ENCODE data around the gene KCTD6. TPM values are rescaled to one million over a fixed set of nuclear protein-coding genes. Genes with fewer than 3 reads are reported as not detected.

KCTD6 gene
- total and polyA plus RNA-seq, 12 donors, result 7.2 to 19.9 (median 11.7) TPM

GRCh38 chr3:58480309-58480708, 11.6 kb upstream of the KCTD6 start:
- intact Hi-C loops (cut with DNase I), result no loop called here
- Histone ChIP-seq H3K9me3 (replicated peaks in 1 of 3) (no peaks in the 10 kb centered on the region), H3K27me3 (no peaks in the 10 kb centered on the region), H3K27ac (no peak overlapping the region), H3K4me1 (replicated peaks in 1 of 2) (no peaks in the 10 kb centered on the region), H3K4me3 (no peak overlapping the region), H3K36me3 (replicated peaks in 1 of 2) (no peaks in the 10 kb centered on the region)
- WGBS, 4 donors, result 90 to 98% (median 92%) methylated on average over 2 of the region's 2 CpGs
- no peak for TF ChIP-seq POLR2A (IDR thresholded peaks at IDR 0.05)
- no peak for TF ChIP-seq CTCF (IDR thresholded peaks at IDR 0.05)
- no peak for DNase-seq

- no peaks in the 10 kb centered on the region for H3K36me3 ChIP-seq (replicated peaks in 1 of 2)
- WGBS, 4 donors, result 59 to 70% (median 65%) methylated on average over 8 of the region's 8 CpGs
- TF ChIP-seq CTCF (IDR thresholded peaks at IDR 0.05) (no peak), POLR2A (IDR thresholded peaks at IDR 0.05) (no peak)
- no peak overlapping the region for H3K27ac ChIP-seq
- intact Hi-C loops (cut with DNase I), result no loop called here
- no peaks in the 10 kb centered on the region for H3K9me3 ChIP-seq (replicated peaks in 1 of 3)
- H3K27me3 ChIP-seq, result no peaks in the 10 kb centered on the region
- peaks cover 5 to 7% of the 10 kb centered on the region in 2 donors for H3K4me1 ChIP-seq (replicated peaks in 1 of 2)
- H3K4me3 ChIP-seq, result no peak overlapping the region
- DNase-seq, result no peak
Measured at GRCh38 chr3:58482917-58483636, 8.8 kb upstream of the KCTD6 start.

GRCh38 chr3:58484045-58484721, 7.7 kb upstream of the KCTD6 start:
- Histone ChIP-seq H3K27ac (no peak overlapping the region), H3K4me1 (replicated peaks in 1 of 2) (peaks cover 5 to 7% of the 10 kb centered on the region in 2 donors), H3K4me3 (no peak overlapping the region), H3K9me3 (replicated peaks in 1 of 3) (no peaks in the 10 kb centered on the region), H3K27me3 (no peaks in the 10 kb centered on the region), H3K36me3 (replicated peaks in 1 of 2) (no peaks in the 10 kb centered on the region)
- 69 to 81% (median 71%) methylated on average over 7 of the region's 7 CpGs for WGBS, 4 donors
- intact Hi-C loops (cut with DNase I), result no loop called here
- no peak for DNase-seq
- TF ChIP-seq CTCF (IDR thresholded peaks at IDR 0.05) (no peak), POLR2A (IDR thresholded peaks at IDR 0.05) (no peak)

DNA sequence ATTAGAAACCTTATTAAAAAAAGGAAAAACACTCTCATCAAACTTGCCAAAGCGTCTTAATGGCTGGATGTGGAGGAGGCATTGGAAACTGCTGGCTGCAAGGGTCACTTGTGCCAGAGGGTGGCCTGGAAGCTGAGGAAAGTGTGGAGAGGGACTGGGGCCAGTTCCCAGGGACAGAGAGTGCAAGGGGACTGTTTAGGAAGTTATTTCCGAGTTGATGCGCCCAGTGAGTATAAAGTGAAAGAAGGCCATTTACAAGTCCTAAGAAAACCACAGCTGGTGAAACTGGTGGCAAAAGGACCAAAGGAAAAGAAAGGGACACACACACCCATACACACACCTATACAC, 7.2 kb upstream of the KCTD6 start:
- Histone ChIP-seq H3K27me3 (no peaks in the 10 kb centered on the region), H3K9me3 (replicated peaks in 1 of 3) (no peaks in the 10 kb centered on the region), H3K4me3 (no peak overlapping the region), H3K36me3 (replicated peaks in 1 of 2) (no peaks in the 10 kb centered on the region), H3K27ac (no peak overlapping the region), H3K4me1 (replicated peaks in 1 of 2) (peaks cover 5 to 7% of the 10 kb centered on the region in 2 donors)
- TF ChIP-seq CTCF (IDR thresholded peaks at IDR 0.05), result no peak
- no peak for TF ChIP-seq POLR2A (IDR thresholded peaks at IDR 0.05)
- intact Hi-C loops (cut with DNase I), result no loop called here
- DNase-seq, result no peak
- WGBS, 4 donors, result 86 to 88% (median 86%) methylated on average over 3 of the region's 3 CpGs
